Measurements from ENCODE around the gene ZC3H11A. TPM values are rescaled to one million over a fixed set of nuclear protein-coding genes. Genes with fewer than 3 reads are reported as not detected.
"Not testable (repeated sequence)": the region's sequence is repeated elsewhere in the genome, so short reads cannot be mapped to it uniquely, and the experiment has no call there.

Gene ZC3H11A
- total RNA-seq, 1 experiment from 2014 or later = 82.6 TPM

GRCh38 chr1:203761958-203762357 lies 33.5 kb upstream of the ZC3H11A start:
- CTCF ChIA-PET; BruUV-seq (replicated peaks); ATAC-seq: not testable (repeated sequence)

GRCh38 chr1:203763505-203763904 lies 31.9 kb upstream of the ZC3H11A start:
- ATAC-seq = no peak
- intact Hi-C loops (cut with micrococcal nuclease) = no loop called here
- CTCF ChIA-PET = no interaction called here
- TF ChIP-seq SIN3A (IDR thresholded peaks at IDR 0.05; ENCODE audit: low read depth) (no peak), REST (IDR thresholded peaks at IDR 0.05; ENCODE audit: low read depth) (no peak), FOSL1 (IDR thresholded peaks at IDR 0.05; ENCODE audit: low read depth) (no peak), CTCF (IDR thresholded peaks at IDR 0.05 in 2 of 3, conservative IDR thresholded peaks at IDR 0.05 in 1 of 3; ENCODE audit: borderline replicate concordance in 1 of 3, insufficient read depth in 1 of 3, low read depth in 2 of 3, low read length in 2 of 3) (no peak), ZFX (IDR thresholded peaks at IDR 0.05) (no peak), YY1 (IDR thresholded peaks at IDR 0.05; ENCODE audit: extremely low read depth, insufficient replicate concordance, low read depth, low read length) (no peak), ELF1 (IDR thresholded peaks at IDR 0.05; ENCODE audit: borderline replicate concordance, low read depth) (no peak), POLR2AphosphoS5 (IDR thresholded peaks at IDR 0.05; ENCODE audit: low read depth, low read length) (no peak), EZH2phosphoT487 (IDR thresholded peaks at IDR 0.05; ENCODE audit: borderline replicate concordance) (no peak), EZH2 (IDR thresholded peaks at IDR 0.05) (no peak), RAD21 (IDR thresholded peaks at IDR 0.05; ENCODE audit: low read depth) (no peak), SP1 (IDR thresholded peaks at IDR 0.05; ENCODE audit: low read depth) (no peak), CEBPB (IDR thresholded peaks at IDR 0.05; ENCODE audit: low read depth) (no peak), JUND (IDR thresholded peaks at IDR 0.05) (no peak), ATF3 (IDR thresholded peaks at IDR 0.05) (no peak), SRF (IDR thresholded peaks at IDR 0.05; ENCODE audit: low read depth) (no peak)

More at GRCh38 chr1:203761958-203762357, 33.5 kb upstream of the ZC3H11A start:
- H3K27ac ChIP-seq (ENCODE audit: low read depth, low read length); H4K20me1 ChIP-seq (ENCODE audit: insufficient read depth); H2AFZ ChIP-seq (ENCODE audit: low read depth, low read length, poor library complexity, severe bottlenecking); RAD21 ChIA-PET (ENCODE audit: low non-redundant PET in 1 of 2, low total read pairs in 2 of 2, uncharacterized antibody in 2 of 2, unreplicated experiment in 2 of 2); H3K4me3 ChIP-seq (replicated peaks in 1 of 2; ENCODE audit: low read depth in 1 of 2, low read length in 2 of 2); H3K9ac ChIP-seq (ENCODE audit: low read length); POLR2A ChIA-PET; H3K9me2 ChIP-seq (ENCODE audit: insufficient read depth); intact Hi-C loops (cut with micrococcal nuclease); H3K9me3 ChIP-seq (ENCODE audit: control insufficient read depth in 1 of 2, insufficient read depth in 1 of 2, low read depth in 1 of 2, low read length in 2 of 2); H3K36me3 ChIP-seq (ENCODE audit: control insufficient read depth in 1 of 2, insufficient read depth in 2 of 2, low read length in 2 of 2); DNase-seq (ENCODE audit: low read depth, low spot score); H3K27me3 ChIP-seq (ENCODE audit: insufficient read depth, low read length); H3K79me2 ChIP-seq (ENCODE audit: insufficient read depth, low read length); H3K4me1 ChIP-seq (ENCODE audit: control insufficient read depth in 1 of 2, insufficient read depth in 2 of 2, low read length in 2 of 2); H3K4me2 ChIP-seq (ENCODE audit: low read length): not testable (repeated sequence)

More at GRCh38 chr1:203763505-203763904, 31.9 kb upstream of the ZC3H11A start:
- Histone ChIP-seq H3K9me2 (ENCODE audit: insufficient read depth) (no peaks in the 10 kb centered on the region), H3K36me3 (ENCODE audit: control insufficient read depth in 1 of 2, insufficient read depth in 2 of 2, low read length in 2 of 2) (no peaks in the 10 kb centered on the region), H3K4me3 (replicated peaks in 1 of 2; ENCODE audit: low read depth in 1 of 2, low read length in 2 of 2) (no peak overlapping the region), H3K4me1 (ENCODE audit: control insufficient read depth in 1 of 2, insufficient read depth in 2 of 2, low read length in 2 of 2) (peaks cover 0 to 4% of the 10 kb centered on the region in 2 experiments; a peak in 1 of 4 replicates), H4K20me1 (ENCODE audit: insufficient read depth) (no peaks in the 10 kb centered on the region), H3K79me2 (ENCODE audit: insufficient read depth, low read length) (no peaks in the 10 kb centered on the region), H3K9ac (ENCODE audit: low read length) (no peak overlapping the region), H3K27me3 (ENCODE audit: insufficient read depth, low read length) (no peaks in the 10 kb centered on the region), H3K9me3 (ENCODE audit: control insufficient read depth in 1 of 2, insufficient read depth in 1 of 2, low read depth in 1 of 2, low read length in 2 of 2) (no peaks in the 10 kb centered on the region), H3K4me2 (ENCODE audit: low read length) (no peak overlapping the region), H2AFZ (ENCODE audit: low read depth, low read length, poor library complexity, severe bottlenecking) (no peak overlapping the region), H3K27ac (ENCODE audit: low read depth, low read length) (no peak overlapping the region)
- ChIA-PET POLR2A (no interaction called here), RAD21 (ENCODE audit: low non-redundant PET in 1 of 2, low total read pairs in 2 of 2, uncharacterized antibody in 2 of 2, unreplicated experiment in 2 of 2) (no interaction called here)
- BruUV-seq (replicated peaks) = no TSS peak
- no peak for DNase-seq (ENCODE audit: low read depth, low spot score)
